GM18505 (cell line): Measurements from ENCODE around the gene TTC31.
"Not testable (repeated sequence)": the region's sequence is repeated elsewhere in the genome, so short reads cannot be mapped to it uniquely, and the experiment has no call there.

Experiments used
- ATAC-seq: cut with Tn5 transposase; IDR thresholded peaks from one replicate; pipeline ENCODE4 v1.9.1; 2021; ENCODE audit not compliant: unreplicated experiment
- POLR2A ChIP-seq: IDR thresholded peaks from 4 replicates; pipeline ENCODE4 v1.6.1; 2011; ENCODE audit warnings: borderline replicate concordance; ENCODE audit not compliant: insufficient read depth, insufficient read length; ENCODE audit errors: extremely low read depth

The TTC31 gene

GRCh38 chr2:74482801-74483674 lies at the start of gene TTC31, which contains the start of gene CCDC142:
TTC31 (plus strand) TSS chr2:74483081; CDS start chr2:74483096, 15 bp downstream.
CCDC142 (minus strand) TSS chr2:74482998; CDS start chr2:74482837, 161 bp downstream.
- peak; percentile 83 for ATAC-seq
- TF ChIP-seq POLR2A, result peak; percentile 76

GRCh38 chr2:74436111-74436805 lies 46.6 kb upstream of the TTC31 start:
- ATAC-seq, result no peak
- TF ChIP-seq POLR2A, result no peak

- no peak for ATAC-seq
- TF ChIP-seq POLR2A, result no peak
These were observed 45.8 kb upstream of the TTC31 start for GRCh38 chr2:74436848-74437695.

GRCh38 chr2:74438248-74438647 lies 44.6 kb upstream of the TTC31 start:
- no peak for TF ChIP-seq POLR2A
- no peak for ATAC-seq

GRCh38 chr2:74439373-74439772 lies 43.5 kb upstream of the TTC31 start:
- no peak for TF ChIP-seq POLR2A
- no peak for ATAC-seq

GRCh38 chr2:74439803-74440377 lies 43.0 kb upstream of the TTC31 start:
- no peak for ATAC-seq
- no peak for TF ChIP-seq POLR2A

- ATAC-seq, result peak; percentile 90
These were observed 42.3 kb upstream of the TTC31 start for GRCh38 chr2:74440378-74441169.

GRCh38 chr2:74441170-74441689 lies 41.7 kb upstream of the TTC31 start:
- no peak for ATAC-seq
- no peak for TF ChIP-seq POLR2A

More at GRCh38 chr2:74440378-74441169, 42.3 kb upstream of the TTC31 start:
- peak; percentile 52 for TF ChIP-seq POLR2A

- no peak for ATAC-seq
- no peak for TF ChIP-seq POLR2A
These were observed 41.0 kb upstream of the TTC31 start, which contains the start of gene RTKN for GRCh38 chr2:74441690-74442482. RTKN (minus strand) TSS chr2:74441937; CDS start chr2:74441816, 121 bp downstream.

GRCh38 chr2:74442483-74443297 lies 40.2 kb upstream of the TTC31 start:
- ATAC-seq, result not testable (repeated sequence)
